ENCODE results near the gene PDE6G.

PDE6G gene

DNA sequence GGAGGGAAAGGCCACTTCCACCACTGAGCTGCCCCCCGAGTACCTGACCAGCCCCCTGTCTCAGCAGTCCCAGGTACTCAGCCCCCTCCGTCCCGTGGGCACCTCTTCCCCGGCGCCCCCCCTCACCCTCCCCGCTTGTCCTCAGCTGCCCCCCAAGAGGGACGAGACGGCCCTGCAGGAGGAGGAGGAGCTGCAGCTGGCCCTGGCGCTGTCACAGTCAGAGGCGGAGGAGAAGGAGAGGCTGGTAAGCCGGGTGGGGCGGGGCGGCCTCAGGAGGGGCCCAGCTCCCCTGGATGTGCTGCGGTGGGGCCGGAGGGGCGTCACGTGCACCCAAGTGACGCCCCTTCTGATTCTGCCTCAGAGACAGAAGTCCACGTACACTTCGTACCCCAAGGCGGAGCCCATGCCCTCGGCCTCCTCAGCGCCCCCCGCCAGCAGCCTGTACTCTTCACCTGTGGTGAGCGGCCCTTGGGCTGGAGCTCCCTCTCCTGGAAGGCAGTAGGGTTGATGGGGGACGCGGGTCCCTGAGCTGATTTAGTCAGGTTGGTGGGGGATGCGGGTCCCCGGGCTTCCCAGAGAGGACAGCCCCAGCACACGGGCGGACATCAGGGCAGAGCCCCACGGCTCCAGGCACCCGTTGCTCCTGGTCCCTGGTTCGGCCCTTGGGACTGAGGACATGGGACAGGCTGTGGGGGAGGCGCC lies 37.3 kb upstream of the PDE6G start:
- TF ChIP-seq, protein P1, sequence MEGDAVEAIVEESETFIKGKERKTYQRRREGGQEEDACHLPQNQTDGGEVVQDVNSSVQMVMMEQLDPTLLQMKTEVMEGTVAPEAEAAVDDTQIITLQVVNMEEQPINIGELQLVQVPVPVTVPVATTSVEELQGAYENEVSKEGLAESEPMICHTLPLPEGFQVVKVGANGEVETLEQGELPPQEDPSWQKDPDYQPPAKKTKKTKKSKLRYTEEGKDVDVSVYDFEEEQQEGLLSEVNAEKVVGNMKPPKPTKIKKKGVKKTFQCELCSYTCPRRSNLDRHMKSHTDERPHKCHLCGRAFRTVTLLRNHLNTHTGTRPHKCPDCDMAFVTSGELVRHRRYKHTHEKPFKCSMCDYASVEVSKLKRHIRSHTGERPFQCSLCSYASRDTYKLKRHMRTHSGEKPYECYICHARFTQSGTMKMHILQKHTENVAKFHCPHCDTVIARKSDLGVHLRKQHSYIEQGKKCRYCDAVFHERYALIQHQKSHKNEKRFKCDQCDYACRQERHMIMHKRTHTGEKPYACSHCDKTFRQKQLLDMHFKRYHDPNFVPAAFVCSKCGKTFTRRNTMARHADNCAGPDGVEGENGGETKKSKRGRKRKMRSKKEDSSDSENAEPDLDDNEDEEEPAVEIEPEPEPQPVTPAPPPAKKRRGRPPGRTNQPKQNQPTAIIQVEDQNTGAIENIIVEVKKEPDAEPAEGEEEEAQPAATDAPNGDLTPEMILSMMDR (IDR thresholded peaks at IDR 0.05; ENCODE audit: borderline replicate concordance, insufficient read depth, low read depth, low read length): no peak
- no peak overlapping the region for H3K4me3 ChIP-seq (ENCODE audit: low read depth, low read length)

DNA sequence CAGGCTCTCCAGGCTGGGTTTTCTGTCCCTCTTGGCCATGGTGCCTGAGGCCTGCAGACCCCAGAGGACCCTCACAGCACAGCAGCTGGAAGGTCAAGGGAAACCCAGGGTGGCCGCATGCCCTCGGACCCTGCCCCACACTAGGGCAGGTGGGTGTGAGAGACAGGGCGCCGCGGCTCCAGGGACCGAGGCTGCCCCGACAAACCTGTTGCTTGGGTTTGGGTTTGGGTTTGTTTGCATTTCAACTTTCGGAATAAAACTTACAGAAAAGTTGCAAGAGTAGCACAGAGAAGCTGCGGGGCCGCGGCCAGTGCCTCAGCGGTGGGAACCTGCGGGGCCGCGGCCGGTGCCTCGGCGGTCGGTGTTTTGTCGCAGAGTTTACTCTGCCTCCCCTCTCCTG lies 35.3 kb upstream of the PDE6G start:
- TF ChIP-seq, protein P1 (IDR thresholded peaks at IDR 0.05; ENCODE audit: borderline replicate concordance, insufficient read depth, low read depth, low read length): no peak

DNA sequence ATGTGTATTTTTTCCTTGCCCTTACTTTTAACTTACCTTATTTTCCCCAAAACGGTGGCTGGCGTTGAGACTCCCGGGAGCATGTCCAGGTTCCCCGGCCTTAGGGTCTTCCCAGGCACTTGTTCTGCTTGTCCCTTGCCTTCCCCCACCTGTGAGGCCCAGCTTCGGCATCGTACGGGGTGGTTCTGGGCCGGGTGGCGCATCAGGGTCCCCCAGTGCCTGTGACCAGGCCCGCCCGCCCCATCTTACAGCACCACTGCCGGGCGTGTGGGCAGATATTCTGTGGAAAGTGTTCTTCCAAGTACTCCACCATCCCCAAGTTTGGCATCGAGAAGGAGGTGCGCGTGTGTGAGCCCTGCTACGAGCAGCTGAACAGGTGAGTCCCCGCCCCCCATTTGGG lies 34.9 kb upstream of the PDE6G start:
- TF ChIP-seq, protein P1 (IDR thresholded peaks at IDR 0.05; ENCODE audit: borderline replicate concordance, insufficient read depth, low read depth, low read length): no peak
- H3K4me3 ChIP-seq (ENCODE audit: low read depth, low read length): no peak overlapping the region

More for the DNA sequence above, 35.3 kb upstream of the PDE6G start:
- no peak overlapping the region for H3K4me3 ChIP-seq (ENCODE audit: low read depth, low read length)

DNA sequence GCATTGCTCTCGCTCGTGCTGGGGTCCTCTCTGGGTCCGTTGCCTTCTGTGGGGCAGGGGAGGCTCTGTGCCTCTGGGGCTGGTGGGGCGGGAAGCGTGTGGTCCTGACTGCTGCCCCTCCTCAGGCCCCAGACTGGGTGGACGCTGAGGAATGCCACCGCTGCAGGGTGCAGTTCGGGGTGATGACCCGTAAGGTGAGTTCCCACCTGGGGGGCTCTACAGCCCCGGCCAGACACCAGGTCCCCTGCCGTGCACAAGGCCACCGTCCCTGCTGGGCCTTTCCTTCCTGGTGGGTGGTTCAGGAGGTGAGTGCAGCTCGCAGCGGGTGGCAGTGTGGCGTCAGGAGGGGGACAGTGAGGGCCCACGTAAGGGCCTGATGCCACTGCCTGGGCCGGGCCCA lies 34.2 kb upstream of the PDE6G start:
- TF ChIP-seq, protein P1 (IDR thresholded peaks at IDR 0.05; ENCODE audit: borderline replicate concordance, insufficient read depth, low read depth, low read length): no peak
- no peak overlapping the region for H3K4me3 ChIP-seq (ENCODE audit: low read depth, low read length)

DNA sequence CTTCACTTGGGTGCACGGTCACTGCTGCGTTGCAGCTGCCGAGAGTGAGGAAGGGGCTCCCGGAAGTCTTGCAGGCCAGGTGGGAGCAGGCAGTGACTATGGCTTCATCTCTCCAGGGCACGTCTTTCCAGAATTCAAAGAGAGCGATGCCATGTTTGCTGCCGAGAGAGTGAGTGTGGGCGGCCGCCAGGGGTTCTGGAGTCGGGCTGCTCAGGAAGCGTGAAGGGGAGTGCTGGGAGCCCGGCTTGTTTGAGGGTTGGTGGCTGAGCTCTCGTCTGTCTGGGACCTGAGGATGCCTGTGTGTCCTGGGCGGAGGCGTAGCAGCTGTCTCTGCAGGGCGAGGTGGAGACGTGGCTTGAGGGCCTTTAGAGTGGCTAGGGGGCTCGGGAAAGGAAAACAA lies 33.7 kb upstream of the PDE6G start:
- no peak overlapping the region for H3K4me3 ChIP-seq (ENCODE audit: low read depth, low read length)
- TF ChIP-seq, protein P1 (IDR thresholded peaks at IDR 0.05; ENCODE audit: borderline replicate concordance, insufficient read depth, low read depth, low read length): no peak

DNA sequence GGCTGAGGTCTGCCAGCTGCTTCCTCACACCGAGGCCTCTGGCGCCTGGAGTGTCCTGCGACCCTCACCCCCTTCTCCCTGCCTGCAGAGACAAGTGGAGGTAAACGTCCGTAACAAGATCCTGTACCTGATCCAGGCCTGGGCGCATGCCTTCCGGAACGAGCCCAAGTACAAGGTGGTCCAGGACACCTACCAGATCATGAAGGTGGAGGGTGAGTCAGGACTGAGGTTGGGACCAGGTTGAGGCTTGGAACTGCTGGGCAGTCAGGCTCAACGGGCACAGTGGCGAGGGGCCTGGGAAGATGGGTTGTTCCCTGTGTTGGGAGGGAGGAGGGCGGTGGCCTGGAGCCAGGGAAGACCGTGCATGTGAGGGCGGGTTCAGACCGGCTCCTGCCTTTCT lies 32.3 kb upstream of the PDE6G start:
- TF ChIP-seq, protein P1 (IDR thresholded peaks at IDR 0.05; ENCODE audit: borderline replicate concordance, insufficient read depth, low read depth, low read length): no peak
- H3K4me3 ChIP-seq (ENCODE audit: low read depth, low read length): no peak overlapping the region

DNA sequence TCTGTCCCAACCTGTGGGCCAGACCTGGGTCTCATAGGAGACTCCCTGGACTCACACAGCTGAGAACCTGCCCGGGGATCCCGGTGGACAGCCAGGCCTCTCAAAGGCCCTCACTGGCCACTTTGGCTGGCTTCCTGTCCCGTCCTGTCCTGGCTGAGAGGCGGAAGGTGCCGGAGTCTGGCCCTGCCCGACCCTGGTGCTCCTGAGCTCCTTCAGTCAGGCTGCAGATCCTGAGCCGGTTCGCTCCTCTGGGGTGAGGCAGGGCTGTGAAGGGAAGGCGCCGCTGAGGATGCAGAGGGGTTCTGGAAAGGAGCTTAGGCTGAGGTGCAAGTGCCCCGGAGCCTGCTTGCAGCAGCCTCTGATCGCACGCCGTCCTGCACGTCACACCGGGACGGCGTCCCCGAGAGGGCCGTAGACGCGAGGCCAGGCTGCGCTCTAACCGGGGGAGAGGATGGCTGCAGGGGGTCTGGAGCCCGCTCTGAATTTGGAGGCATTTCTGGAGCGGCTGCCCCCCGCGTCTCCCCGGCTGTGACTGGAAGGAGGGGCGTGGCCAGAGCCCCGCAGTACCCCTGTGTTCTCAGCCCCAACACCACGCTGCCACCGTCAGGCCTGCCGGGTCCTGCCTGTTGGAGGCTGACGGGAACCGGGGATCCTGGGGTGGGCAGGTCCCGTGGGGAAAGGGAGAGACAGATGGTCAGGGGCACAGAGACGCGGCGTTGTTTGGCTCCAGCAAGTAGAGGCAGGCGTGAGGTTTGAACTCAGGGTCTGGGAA lies 31.6 kb upstream of the PDE6G start:
- TF ChIP-seq, protein P1 (IDR thresholded peaks at IDR 0.05; ENCODE audit: borderline replicate concordance, insufficient read depth, low read depth, low read length): no peak

More for the DNA sequence above, 31.6 kb upstream of the PDE6G start:
- H3K4me3 ChIP-seq (ENCODE audit: low read depth, low read length): no peak overlapping the region

Measured in GM12875 (cell line).